ENCODE results near the gene GNAZ.

GNAZ gene

GRCh38 chr22:23155143-23155542 is 84.8 kb downstream of the GNAZ start:
- no peak for DNase-seq (ENCODE audit: low spot score)

- DNase-seq (ENCODE audit: low spot score), result no peak
These were observed 85.5 kb downstream of the GNAZ start for GRCh38 chr22:23155831-23156230.

- no peak for DNase-seq (ENCODE audit: low spot score)
These were observed 86.0 kb downstream of the GNAZ start for GRCh38 chr22:23156286-23156685.

- DNase-seq (ENCODE audit: low spot score), result no peak
These were observed 87.5 kb downstream of the GNAZ start for GRCh38 chr22:23157560-23158515.

- no peak for DNase-seq (ENCODE audit: low spot score)
These were observed 88.4 kb downstream of the GNAZ start for GRCh38 chr22:23158516-23159290.

- no peak for DNase-seq (ENCODE audit: low spot score)
These were observed 88.9 kb downstream of the GNAZ start for GRCh38 chr22:23159291-23159630.

- no peak for DNase-seq (ENCODE audit: low spot score)
These were observed 90.7 kb downstream of the GNAZ start for GRCh38 chr22:23161029-23161428.

GRCh38 chr22:23161574-23161973 is 91.3 kb downstream of the GNAZ start:
- DNase-seq (ENCODE audit: low spot score), result no peak

GRCh38 chr22:23163665-23164064 is 93.3 kb downstream of the GNAZ start:
- DNase-seq (ENCODE audit: low spot score), result peak; percentile 86

GRCh38 chr22:23164091-23164490 is 93.8 kb downstream of the GNAZ start:
- no peak for DNase-seq (ENCODE audit: low spot score)

GRCh38 chr22:23166042-23166831 is 95.9 kb downstream of the GNAZ start:
- no peak for DNase-seq (ENCODE audit: low spot score)

GRCh38 chr22:23166841-23167616 is 96.7 kb downstream of the GNAZ start:
- no peak for DNase-seq (ENCODE audit: low spot score)

GRCh38 chr22:23168391-23169042 is 98.2 kb downstream of the GNAZ start:
- DNase-seq (ENCODE audit: low spot score), result no peak

GRCh38 chr22:23169043-23169406 is 98.7 kb downstream of the GNAZ start:
- no peak for DNase-seq (ENCODE audit: low spot score)
